GM12864 (cell line): Measurements from ENCODE around the gene PHACTR1.

Source experiments
- DNase-seq: peaks from one replicate; pipeline ENCODE4 v3.0.0-alpha.2; 2011; ENCODE audit warnings: low read depth
- H3K4me3 ChIP-seq: 2 replicates; pipeline ENCODE4 v1.5.1; 2011; ENCODE audit warnings: mild to moderate bottlenecking, low read depth, low read length, control low read depth
- TF ChIP-seq, protein P1 (sequence below): IDR thresholded peaks from 2 replicates; pipeline ENCODE4 v1.5.1; 2011; ENCODE audit warnings: low read depth, mild to moderate bottlenecking, moderate library complexity, low read length, control low read depth, inconsistent platforms; ENCODE audit errors: missing control alignments

PHACTR1 gene

GRCh38 chr6:13142611-13143010, 426.0 kb downstream of the PHACTR1 start:
- TF ChIP-seq, protein P1, sequence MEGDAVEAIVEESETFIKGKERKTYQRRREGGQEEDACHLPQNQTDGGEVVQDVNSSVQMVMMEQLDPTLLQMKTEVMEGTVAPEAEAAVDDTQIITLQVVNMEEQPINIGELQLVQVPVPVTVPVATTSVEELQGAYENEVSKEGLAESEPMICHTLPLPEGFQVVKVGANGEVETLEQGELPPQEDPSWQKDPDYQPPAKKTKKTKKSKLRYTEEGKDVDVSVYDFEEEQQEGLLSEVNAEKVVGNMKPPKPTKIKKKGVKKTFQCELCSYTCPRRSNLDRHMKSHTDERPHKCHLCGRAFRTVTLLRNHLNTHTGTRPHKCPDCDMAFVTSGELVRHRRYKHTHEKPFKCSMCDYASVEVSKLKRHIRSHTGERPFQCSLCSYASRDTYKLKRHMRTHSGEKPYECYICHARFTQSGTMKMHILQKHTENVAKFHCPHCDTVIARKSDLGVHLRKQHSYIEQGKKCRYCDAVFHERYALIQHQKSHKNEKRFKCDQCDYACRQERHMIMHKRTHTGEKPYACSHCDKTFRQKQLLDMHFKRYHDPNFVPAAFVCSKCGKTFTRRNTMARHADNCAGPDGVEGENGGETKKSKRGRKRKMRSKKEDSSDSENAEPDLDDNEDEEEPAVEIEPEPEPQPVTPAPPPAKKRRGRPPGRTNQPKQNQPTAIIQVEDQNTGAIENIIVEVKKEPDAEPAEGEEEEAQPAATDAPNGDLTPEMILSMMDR = no peak
- DNase-seq = no peak
- H3K4me3 ChIP-seq = no peak overlapping the region

DNA sequence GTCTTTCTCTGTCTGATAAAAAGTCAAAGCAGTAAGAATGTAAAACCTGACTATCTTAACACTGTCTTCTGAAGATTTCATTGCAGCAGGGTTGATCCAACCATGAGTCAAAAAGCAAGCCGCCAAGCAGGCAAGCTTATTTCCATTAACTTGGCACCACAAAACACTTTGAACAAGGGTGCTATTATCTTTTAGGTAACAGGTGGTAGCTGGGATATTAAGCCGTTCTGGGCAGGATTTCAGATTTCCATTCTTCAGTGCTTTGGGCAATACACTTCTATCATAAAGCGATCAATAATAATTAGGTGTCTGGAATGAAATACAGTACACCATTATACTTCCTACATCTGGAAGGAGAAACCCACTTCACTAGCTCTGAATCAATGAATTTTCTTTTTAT, 429.9 kb downstream of the PHACTR1 start:
- no peak overlapping the region for H3K4me3 ChIP-seq
- DNase-seq = no peak
- TF ChIP-seq, protein P1 = no peak

DNA sequence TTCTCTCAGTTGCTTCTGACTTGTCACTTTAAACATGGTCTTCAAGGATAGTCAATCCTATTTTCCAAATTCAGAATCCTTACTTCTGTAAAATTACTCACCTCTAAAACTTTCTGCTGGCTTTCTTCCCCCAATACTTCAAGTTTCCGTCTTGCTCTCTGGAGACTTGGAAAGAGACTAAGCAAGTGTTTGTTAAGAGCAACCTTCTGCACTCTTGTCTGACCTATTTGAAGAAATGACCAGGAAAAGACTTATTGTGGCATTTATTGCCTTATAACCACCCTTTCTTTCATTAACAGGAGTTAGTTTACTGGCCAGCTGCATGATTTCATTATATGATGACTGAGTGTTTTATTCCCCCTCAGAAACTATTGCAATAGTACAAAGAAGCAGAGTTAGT, 430.8 kb downstream of the PHACTR1 start:
- TF ChIP-seq, protein P1 = no peak
- no peak for DNase-seq
- no peak overlapping the region for H3K4me3 ChIP-seq

- DNase-seq = no peak
- TF ChIP-seq, protein P1 = no peak
- H3K4me3 ChIP-seq = no peak overlapping the region
Measured at GRCh38 chr6:13147782-13148181, 431.2 kb downstream of the PHACTR1 start.

- no peak overlapping the region for H3K4me3 ChIP-seq
- TF ChIP-seq, protein P1 = no peak
- DNase-seq = no peak
Measured at GRCh38 chr6:13152764-13153163, 436.2 kb downstream of the PHACTR1 start.

- H3K4me3 ChIP-seq = no peak overlapping the region
- no peak for DNase-seq
- TF ChIP-seq, protein P1 = no peak
Measured at GRCh38 chr6:13156381-13156780, 439.8 kb downstream of the PHACTR1 start.

- DNase-seq = no peak
- TF ChIP-seq, protein P1 = no peak
- H3K4me3 ChIP-seq = no peak overlapping the region
Measured at GRCh38 chr6:13157293-13157692, 440.7 kb downstream of the PHACTR1 start.
